Urothelium cell line (cell line): ENCODE results near the gene CEP41.

ENCODE experiments used
- DNase-seq: peaks from one replicate; pipeline ENCODE4 v3.0.0; 2011; ENCODE audit warnings: low spot score, mixed read lengths
- FAIRE-seq: peaks from 2 replicates; lab custom pipeline; 2011; peaks lifted over from hg19 to GRCh38; lab: Jason Lieb, UNC

The CEP41 gene, protein sequence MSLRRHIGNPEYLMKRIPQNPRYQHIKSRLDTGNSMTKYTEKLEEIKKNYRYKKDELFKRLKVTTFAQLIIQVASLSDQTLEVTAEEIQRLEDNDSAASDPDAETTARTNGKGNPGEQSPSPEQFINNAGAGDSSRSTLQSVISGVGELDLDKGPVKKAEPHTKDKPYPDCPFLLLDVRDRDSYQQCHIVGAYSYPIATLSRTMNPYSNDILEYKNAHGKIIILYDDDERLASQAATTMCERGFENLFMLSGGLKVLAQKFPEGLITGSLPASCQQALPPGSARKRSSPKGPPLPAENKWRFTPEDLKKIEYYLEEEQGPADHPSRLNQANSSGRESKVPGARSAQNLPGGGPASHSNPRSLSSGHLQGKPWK

DNA sequence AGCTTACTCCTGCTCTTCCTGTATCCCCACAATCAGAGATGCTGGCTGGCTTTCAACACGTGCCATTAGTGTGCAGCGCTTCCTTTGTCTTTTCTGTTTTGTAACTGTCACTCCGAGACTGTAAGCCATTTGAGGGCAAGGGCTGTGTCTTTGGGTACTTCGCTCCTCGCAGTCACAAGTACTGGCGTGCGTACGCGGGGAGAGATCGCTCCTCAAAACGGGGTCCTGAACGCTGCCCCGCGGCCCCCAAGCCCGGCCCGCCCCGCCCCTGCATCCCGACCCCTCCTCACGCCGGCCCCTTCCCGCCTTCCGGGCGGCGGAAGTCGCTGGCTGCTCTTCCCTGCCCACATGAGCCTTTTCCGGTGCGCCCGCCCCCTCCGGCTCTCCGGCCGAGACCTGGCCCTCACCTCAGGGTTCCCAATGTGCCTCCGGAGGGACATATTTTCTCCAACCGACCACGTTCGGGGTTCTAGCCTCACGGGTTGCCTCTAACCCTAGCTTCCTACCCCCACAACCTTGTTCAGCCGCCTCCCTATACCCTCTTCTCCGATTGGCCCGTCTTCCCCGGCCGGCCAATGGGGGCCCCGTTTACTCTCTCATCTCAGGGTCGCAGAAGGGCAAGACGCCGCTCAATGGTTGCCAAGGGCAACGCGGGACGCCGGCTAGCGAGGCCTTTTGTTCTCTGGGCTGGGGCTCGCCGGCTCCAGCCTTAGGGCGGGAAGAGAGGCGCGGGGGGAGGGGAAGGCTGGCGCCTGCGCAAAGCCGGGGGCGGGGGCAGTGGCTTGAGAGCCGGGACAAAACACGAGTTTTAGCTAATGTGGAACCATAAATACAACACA, at the start of gene CEP41:
Gene CEP41 (minus strand): TSS at position 490 of the 839 bp plus-strand sequence. CDS start 50 bp downstream, at position 440.
- FAIRE-seq (no peak), DNase-seq (peak; percentile 96)

DNA sequence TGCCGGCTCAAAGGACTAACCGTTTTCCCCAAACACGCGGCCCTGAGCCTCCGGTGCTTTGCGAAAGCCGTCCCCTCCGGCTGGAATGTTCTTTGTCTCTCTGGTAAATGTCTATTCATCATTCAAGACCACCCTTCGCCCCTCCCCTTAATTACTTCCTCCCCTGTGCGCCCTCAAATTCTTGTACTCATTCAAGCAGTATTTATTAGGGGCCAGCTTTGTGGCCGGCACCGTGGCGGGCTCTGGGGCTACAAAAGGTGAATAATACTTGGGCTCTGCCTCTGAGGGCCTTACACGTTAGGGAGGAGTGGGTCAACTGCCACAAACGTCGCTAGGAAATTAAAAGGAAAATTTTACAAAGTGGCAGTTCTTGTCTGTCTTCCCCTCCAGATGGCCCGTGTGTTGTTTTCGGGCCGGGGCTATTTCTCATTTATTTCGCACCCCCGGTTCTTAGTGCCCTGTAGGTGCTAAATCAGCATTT, 49.5 kb upstream of the CEP41 start:
- no peak for DNase-seq
- FAIRE-seq = no peak

DNA sequence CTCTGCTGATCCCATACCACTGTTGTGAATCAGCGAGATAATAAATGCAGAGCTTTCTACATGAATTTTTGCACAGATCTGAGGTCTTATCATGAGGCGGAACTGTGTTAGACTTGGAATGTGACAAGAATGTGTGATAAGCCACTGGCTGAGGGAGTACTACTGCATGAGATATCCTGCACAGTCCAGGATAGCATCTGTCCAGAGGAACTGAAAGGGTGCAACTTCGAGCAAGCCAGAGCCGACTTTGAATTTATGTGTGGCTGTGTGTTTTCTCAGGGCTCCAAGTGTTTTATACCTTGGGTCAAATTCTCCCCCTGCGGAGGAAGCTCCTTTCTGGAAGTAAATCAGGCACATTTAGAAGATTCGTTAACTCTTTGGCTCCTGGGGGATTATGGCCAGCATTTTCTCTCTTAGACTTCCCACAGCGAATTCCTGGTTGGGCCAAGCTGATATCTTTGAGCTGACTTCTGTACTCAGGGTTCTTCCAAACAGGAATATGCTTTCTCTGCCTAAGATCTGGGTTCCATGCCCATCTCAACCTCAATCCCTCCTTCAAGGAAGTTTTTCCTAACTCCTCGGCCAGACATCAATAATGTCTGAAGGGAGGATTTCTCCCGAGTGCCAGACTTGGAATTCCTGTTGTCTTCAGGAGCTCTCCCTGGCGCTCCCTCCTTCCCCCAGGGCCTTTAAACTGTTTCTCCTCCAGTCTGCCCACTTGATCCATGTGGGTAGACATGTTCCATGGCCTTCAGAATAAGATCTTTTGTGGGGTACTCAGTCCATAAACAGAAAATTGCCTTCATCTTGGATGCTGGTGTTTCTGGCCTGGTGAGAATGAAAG, 48.5 kb upstream of the CEP41 start:
- peak; percentile 13 for DNase-seq
- no peak for FAIRE-seq

DNA sequence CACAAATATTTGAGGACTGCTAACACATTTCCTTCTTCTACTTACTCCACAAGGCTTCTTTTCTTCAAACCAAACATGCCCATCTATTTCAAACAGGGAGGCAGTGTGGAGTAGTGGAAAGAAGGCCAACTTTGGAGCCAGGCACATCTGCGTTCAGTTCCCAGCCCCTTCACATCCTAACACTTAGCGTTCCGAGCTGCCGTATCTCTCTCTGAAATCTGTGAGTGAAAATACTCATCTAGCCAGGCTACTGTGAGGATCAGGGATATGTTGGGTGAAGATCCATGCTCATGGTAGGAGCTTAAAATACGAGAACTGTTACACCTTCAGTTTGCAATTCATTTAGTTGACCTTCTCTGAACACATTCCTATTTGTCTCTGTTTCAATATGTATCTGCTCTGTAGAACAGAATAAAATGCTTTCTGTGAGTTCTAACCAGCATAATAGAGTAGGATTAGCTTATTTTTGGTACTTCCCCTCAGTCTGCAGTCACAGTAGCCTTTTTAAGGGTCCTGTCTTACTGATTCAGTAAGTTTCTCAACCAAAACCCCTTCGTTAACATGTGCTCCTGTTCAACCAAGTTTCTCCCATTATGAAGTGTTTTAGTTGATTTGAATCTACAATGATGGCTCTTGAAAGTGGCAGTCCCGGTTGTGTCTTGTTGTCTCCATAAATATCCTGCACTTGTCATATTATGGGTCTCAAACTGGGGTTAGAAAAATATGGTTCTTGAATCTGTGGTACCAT, 47.8 kb upstream of the CEP41 start:
- DNase-seq = no peak

DNA sequence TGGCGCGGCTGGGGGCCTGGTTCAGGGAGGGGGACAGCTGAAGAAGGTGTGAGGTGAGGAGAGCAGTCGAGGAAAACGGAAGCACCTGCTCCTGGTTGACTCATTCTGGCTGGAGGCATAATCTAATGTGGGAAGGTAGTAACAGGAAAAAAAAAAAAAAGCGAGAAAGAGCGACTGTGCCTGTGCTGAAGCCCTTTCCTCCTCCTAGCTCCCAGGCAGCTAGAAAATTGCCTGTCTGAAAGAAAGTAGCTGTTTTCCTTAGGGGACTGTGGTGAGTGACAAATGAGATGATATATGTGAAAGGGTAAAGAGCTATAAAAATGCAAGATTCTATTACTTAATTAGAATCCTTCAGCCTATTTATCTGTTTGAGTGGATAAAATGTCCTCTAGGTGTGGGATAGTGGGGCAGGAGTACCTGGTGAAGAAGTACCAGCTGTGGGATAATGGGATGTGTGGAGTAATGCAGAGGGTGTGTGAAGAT, 46.2 kb upstream of the CEP41 start:
- FAIRE-seq = no peak
- no peak for DNase-seq

More for the DNA sequence above, 47.8 kb upstream of the CEP41 start:
- FAIRE-seq = no peak

DNA sequence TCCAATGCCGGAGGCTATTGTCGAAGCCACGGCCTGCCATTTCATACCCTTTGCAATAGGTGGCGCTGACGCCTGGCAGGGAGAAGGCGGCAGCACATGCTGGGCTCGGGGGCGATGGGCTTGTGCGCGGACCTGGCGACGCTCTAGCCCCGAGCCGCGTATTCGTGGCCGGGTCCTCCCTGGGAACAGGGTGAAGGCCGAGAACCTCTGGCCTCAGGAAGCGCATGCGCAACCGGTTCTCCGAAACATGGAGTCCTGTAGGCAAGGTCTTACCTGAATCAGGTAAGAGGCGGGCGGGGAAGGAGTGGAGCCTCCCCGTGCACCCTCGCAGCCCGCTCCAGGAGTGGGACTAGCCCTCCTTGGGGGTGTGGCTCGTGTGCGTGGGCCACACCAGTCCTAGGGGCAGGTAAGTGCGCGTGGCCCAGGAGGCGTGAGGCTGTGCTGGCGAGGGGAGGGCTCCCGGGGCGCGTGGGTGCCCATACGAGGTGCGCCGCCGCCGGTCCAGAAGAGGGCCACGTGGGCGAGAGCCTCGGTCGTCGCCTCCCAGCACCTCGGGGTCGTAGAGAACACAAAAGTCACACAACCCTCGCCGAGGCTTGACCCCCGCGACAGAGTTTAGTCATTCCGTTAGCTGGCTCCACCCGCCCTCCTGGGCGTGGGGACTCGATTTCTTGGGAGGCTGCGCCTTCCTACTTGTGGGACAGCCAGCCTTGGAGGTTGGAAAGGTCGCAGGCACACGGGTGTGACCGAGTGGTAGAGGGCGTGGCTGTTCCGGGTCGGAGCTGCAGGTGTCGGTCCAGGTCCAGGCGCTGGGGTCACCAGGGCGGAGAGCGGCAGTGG, 45.5 kb upstream of the CEP41 start:
- no peak for FAIRE-seq
- DNase-seq = no peak

DNA sequence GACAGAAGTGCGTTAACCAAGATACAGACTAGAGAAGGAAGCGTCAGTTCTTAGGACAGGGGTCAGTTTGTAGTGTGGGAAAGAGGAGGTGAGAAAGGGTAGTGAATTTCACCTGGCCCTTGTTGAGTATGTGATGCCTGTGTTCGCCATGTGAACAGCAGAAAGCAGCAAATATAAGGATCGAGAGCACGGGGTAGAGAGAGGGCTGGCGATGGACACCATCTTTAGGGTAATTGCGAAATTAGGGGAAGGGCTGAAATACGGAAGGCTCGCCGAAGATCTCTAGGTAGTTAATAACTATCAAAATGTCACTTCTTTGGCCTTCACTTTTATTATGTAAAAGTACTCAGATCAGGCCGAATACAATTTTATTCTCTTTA, 44.9 kb upstream of the CEP41 start:
- FAIRE-seq = no peak
- DNase-seq = no peak

DNA sequence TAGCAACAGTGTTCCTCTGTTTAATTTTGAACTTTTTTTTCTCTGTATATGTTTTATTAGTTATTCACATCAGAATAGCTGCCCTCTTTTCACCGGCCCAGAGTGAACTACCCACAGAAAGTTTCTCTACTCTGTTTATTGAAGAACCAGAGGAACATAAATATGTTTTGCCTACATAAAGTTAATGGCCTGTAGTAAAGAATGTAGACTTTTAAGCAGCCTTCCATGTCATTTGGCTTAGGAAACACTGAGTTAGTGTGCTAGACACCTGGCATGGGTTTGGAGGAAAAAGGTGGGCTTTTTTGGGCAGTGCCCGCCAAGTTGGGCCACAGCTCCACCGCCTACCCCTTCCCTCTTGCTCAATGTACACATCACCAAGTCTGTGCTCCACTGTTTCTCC, 42.2 kb upstream of the CEP41 start:
- no peak for DNase-seq
- FAIRE-seq = no peak

DNA sequence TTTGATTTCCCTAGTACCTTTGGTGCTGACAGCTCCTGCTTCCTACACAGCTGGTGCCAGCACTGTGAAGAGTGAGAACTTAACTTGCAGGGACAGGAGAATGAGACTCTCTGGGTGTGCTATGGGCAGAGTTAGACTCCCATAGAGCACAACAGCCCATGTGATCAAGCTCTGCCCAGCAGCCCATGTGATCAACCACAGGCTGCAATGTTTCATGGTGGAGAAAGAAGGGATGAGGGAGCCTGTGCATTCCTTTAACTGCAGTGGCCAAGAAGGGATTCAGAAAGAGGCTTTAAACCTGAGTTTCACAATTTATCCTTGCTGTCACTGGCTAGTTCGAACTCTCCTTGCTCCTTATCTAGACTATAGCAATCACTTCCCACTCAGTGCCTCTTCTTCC, 41.1 kb upstream of the CEP41 start:
- DNase-seq = no peak
- no peak for FAIRE-seq

DNA sequence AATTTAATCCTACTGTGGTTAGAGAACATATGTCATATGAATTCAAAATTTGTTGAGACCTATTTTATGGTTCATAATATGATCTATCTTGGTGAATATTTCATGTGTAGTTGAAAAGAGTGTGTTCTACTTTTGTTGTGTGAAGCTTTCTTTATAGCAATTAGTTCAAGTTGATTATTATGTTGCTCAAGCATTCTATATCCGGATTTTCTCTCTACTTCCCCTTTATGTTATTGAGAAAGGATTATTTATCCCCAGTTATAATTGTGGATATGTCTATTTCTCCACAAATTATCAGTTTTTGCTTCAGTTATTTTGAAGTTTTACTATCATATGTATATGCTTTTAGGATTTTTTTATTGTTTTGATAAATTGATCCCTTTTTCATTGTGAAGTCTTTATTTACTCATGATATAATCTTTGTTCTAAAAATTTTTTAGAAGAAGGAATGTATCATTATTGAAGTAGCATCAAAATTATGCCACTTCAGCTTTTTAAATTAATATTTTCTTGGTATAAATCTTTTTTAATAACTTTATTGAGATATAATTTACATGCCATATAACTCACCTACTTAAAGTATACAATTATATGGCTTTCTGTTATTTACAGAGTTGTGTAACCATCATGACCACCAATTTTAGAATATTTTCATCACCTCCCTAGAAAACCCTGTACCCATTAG, 39.0 kb upstream of the CEP41 start:
- FAIRE-seq = no peak
- no peak for DNase-seq

DNA sequence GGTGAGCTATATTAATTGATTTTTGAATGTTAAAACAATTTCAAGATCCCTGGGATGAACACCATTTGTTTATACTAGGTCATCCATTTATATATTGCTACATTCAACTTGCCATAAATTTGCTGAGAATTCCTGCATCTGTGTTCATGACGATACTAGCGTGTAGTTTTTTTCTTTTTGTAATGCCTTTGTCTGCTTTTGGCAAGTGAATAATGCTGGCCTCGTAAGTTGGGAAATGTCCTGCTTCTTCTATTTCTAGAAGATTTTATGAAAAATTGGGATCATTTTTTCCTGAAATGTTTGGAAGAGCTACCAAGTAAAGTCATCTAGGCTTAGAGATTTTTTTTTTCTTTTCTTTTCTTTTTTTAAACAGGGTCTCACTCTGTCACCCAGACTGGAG, 38.2 kb upstream of the CEP41 start:
- FAIRE-seq = no peak
- no peak for DNase-seq

DNA sequence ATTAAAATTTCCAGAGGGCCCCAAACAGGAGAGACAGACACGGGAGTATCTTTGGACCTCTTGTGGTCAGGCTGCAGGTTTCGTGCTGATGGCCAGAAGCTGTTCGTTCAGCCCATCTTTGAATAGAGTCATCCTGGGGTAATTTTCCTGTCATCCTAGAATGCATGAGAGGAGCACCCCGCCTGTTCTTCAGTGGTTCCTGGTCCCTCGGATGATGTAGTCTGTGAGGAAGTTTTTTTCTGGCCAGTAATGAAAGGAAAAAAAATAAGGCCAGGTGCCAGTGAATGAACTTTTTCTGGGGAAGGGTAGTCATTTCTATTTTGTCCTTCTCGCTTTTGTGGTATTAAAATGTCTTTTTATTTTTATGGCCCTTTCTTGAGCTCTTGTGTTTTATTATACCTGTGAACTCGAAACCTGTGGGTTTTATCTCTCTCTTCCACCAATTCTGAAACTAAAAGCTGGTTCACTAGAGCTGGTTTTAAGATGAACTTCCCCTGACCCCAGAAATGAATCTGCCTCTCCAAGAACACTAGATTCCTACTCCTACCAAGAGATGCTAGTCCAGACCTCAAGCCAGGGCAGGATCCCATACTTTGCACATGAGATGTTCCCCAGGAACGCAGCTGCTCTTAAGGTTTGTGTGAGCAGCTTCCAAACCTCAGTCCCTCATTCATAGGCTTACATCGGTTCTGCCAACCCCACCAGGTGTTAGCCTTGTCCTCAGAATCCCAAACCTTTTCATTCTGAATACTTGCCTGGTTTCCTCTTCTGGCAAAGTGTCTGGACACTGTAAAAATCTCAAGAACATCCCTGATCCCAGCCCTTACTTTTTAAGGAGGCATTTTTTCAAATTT, 35.7 kb upstream of the CEP41 start:
- no peak for FAIRE-seq
- DNase-seq = no peak

DNA sequence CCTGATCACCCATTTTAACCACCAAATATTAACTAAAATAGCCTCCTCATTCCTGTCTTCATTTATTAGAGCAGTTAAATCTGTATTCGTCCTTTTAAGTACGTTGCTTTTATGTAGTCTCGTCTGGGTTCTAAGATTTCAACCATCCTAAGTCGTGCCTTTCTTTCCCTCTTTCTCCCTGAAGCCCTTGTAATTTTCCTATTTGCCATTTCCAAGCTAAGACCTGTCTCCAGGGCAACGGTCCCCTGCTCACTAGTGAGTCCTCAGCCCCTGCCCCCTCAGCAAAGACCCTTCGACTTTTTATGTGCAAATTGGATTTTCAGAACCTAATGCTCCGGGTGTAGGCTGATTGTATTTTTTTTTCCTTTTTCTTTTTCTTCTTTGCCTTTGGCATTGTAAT, 35.0 kb upstream of the CEP41 start:
- FAIRE-seq (no peak), DNase-seq (no peak)

DNA sequence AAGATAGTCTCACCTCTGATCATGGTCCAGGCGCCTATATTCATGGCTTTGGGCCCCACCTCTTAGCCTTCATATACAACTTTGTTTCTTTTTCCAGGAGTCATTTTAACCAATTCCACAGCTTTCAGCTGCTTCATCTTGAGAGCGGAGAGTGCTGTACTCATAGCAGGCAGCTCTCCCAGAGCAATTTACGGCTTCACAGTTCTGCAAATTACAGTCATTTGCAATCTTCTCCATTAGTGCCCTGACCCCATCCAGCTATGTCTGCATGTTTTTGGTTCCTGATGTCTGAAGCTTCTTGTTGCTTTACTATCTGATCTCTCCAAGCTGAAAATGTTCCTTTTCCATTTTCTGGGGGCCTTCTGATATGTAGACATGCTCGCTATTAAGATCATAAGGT, 33.1 kb upstream of the CEP41 start:
- DNase-seq (no peak), FAIRE-seq (no peak)

DNA sequence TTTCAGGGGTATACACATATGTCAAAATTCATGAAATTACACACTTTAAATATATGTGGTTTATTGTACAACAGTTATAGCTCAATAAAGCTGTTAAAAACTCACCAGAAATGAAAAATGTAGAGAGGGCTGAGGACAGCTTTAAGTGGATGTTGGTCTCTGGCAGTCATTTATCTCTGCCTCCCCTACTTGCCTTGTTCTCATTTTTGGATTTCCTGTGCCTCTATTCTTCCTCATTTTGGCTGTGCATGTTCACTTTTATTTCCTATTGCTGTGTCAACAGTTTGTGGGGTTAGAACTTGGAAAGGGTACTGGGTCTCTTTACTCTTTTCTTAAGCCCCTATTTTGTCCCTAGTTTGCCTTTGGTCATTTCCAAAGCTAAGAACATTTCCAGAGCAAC, 32.5 kb upstream of the CEP41 start:
- no peak for DNase-seq
- no peak for FAIRE-seq

DNA sequence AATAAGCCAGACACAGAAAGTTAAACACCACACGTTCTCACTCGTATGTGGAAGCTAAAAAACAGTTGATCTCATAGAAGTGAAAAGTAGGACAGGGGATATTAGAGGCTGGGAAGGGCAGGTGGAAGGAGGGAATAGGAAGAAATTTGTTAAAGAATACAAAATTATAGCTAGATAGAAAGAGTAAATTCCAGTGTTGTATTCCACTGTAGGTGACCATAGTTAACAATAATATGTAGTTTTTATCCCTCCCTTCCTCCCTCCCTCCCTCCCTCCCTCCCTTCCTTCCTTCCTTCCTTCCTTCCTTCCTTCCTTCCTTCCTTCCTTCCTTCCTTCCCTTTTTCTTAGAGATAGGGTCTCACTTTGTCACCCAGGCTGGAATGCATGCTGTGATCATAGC, 31.2 kb upstream of the CEP41 start:
- FAIRE-seq = no peak

DNA sequence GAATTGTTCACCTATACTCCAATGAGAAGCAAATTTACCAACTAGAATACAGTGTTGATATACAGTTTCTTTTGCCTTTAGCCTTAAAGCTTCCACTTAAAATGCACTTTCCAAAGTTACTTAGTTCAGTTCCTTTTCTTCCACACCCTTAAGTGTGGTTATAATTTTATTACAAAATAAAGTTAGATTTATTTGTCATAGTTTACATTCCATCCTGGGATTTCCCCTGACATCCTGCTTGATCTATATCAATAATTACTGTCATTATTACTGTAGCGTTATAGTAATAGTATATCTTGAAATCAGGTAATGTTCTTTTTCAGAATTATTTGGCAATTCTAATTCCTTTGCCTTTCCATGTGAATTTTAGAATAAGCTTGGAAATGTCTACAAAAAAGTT, 27.8 kb upstream of the CEP41 start:
- DNase-seq (no peak), FAIRE-seq (no peak)

More for the DNA sequence above, 31.2 kb upstream of the CEP41 start:
- DNase-seq = no peak
